ENCODE data around the gene WDR7.
"Not testable (repeated sequence)": the region's sequence is repeated elsewhere in the genome, so short reads cannot be mapped to it uniquely, and the experiment has no call there.

The WDR7 gene

GRCh38 chr18:56649996-56650395, 1.2 kb upstream of the WDR7 start:
- Histone ChIP-seq H2BK12ac (ENCODE audit: low read length in 2 of 2) (no peak overlapping the region), H2BK15ac (ENCODE audit: low read depth, poor library complexity, severe bottlenecking) (no peak overlapping the region), H2BK120ac (ENCODE audit: low read depth, low read length) (no peak overlapping the region), H2AFZ (ENCODE audit: low read depth, low read length) (no peak overlapping the region), H3K36me3 (ENCODE audit: control insufficient read depth in 1 of 2, insufficient read depth in 2 of 2, low read depth in 1 of 2, low read length in 2 of 2) (no peaks in the 10 kb centered on the region), H3K18ac (ENCODE audit: low read depth in 1 of 2, low read length in 2 of 2) (no peak overlapping the region), H3K4me3 (ENCODE audit: insufficient read depth in 1 of 2, low read depth in 1 of 2, low read length in 2 of 2) (no peak overlapping the region), H3K79me1 (replicated peaks; ENCODE audit: low read length, poor library complexity, severe bottlenecking) (peaks cover 6% of the 10 kb centered on the region), H3K9me3 (ENCODE audit: control insufficient read depth, low read length) (no peaks in the 10 kb centered on the region), H3K4me1 (ENCODE audit: control insufficient read depth, insufficient read depth, low read depth, low read length) (peaks cover 3% of the 10 kb centered on the region), H2BK5ac (ENCODE audit: low read depth, low read length, poor library complexity, severe bottlenecking) (no peak overlapping the region), H2AK5ac (ENCODE audit: low read length, severe bottlenecking) (no peak overlapping the region), H4K8ac (ENCODE audit: low read length) (no peak overlapping the region), H3K23ac (ENCODE audit: low read length in 2 of 2) (no peak overlapping the region), H3K14ac (ENCODE audit: low read length in 2 of 2) (no peak overlapping the region), H4K91ac (ENCODE audit: low read length) (no peak overlapping the region), H3K4me2 (ENCODE audit: low read length, poor library complexity, severe bottlenecking) (no peak overlapping the region), H3K4ac (ENCODE audit: low read depth in 1 of 2, low read length in 2 of 2) (no peak overlapping the region), H3K9ac (ENCODE audit: low read length) (no peak overlapping the region), H3K27ac (ENCODE audit: low read length, poor library complexity, severe bottlenecking) (no peak overlapping the region), H3K27me3 (ENCODE audit: control insufficient read depth in 1 of 2, insufficient read depth in 1 of 2, low read length in 2 of 2) (no peaks in the 10 kb centered on the region)
- WGBS, result 100% methylated on average over 1 of the region's 1 CpG
- DNase-seq, result no peak

- no peaks in the 10 kb centered on the region for H3K9me3 ChIP-seq (ENCODE audit: control insufficient read depth, low read length)
- no peak for DNase-seq
- no peak overlapping the region for H2BK5ac ChIP-seq (ENCODE audit: low read depth, low read length, poor library complexity, severe bottlenecking)
- no peak overlapping the region for H4K8ac ChIP-seq (ENCODE audit: low read length)
- H4K91ac ChIP-seq (ENCODE audit: low read length), result no peak overlapping the region
- peak overlapping the region; percentile 92 to 95 for H3K4me3 ChIP-seq (ENCODE audit: insufficient read depth in 1 of 2, low read depth in 1 of 2, low read length in 2 of 2)
- peak overlapping the region; percentile 96 for H3K4me2 ChIP-seq (ENCODE audit: low read length, poor library complexity, severe bottlenecking)
- H3K79me1 ChIP-seq (replicated peaks; ENCODE audit: low read length, poor library complexity, severe bottlenecking), result peaks cover 9% of the 10 kb centered on the region
- peak overlapping the region in 1 of 2 experiments; percentile 45 for H2BK12ac ChIP-seq (ENCODE audit: low read length in 2 of 2)
- peak overlapping the region in 1 of 2 experiments; percentile 3 for H3K18ac ChIP-seq (ENCODE audit: low read depth in 1 of 2, low read length in 2 of 2)
- H3K23ac ChIP-seq (ENCODE audit: low read length in 2 of 2), result peak overlapping the region in 1 of 2 experiments; percentile 50
- no peak overlapping the region for H2BK120ac ChIP-seq (ENCODE audit: low read depth, low read length)
- H3K36me3 ChIP-seq (ENCODE audit: control insufficient read depth in 1 of 2, insufficient read depth in 2 of 2, low read depth in 1 of 2, low read length in 2 of 2), result no peaks in the 10 kb centered on the region
- peak overlapping the region; percentile 99 for H2AFZ ChIP-seq (ENCODE audit: low read depth, low read length)
- H3K27me3 ChIP-seq (ENCODE audit: control insufficient read depth in 1 of 2, insufficient read depth in 1 of 2, low read length in 2 of 2), result no peaks in the 10 kb centered on the region
- H2AK5ac ChIP-seq (ENCODE audit: low read length, severe bottlenecking), result no peak overlapping the region
- peak overlapping the region in 1 of 2 experiments; percentile 88 for H3K4ac ChIP-seq (ENCODE audit: low read depth in 1 of 2, low read length in 2 of 2)
- 23% methylated on average over 5 of the region's 5 CpGs for WGBS
- H3K27ac ChIP-seq (ENCODE audit: low read length, poor library complexity, severe bottlenecking), result no peak overlapping the region
- peak overlapping the region in 1 of 2 experiments; percentile 30 for H3K14ac ChIP-seq (ENCODE audit: low read length in 2 of 2)
- H3K4me1 ChIP-seq (ENCODE audit: control insufficient read depth, insufficient read depth, low read depth, low read length), result peaks cover 3% of the 10 kb centered on the region
- peak overlapping the region; percentile 92 for H3K9ac ChIP-seq (ENCODE audit: low read length)
- no peak overlapping the region for H2BK15ac ChIP-seq (ENCODE audit: low read depth, poor library complexity, severe bottlenecking)
Measured at GRCh38 chr18:56651771-56652092, 573 bp downstream of the WDR7 start.

DNA sequence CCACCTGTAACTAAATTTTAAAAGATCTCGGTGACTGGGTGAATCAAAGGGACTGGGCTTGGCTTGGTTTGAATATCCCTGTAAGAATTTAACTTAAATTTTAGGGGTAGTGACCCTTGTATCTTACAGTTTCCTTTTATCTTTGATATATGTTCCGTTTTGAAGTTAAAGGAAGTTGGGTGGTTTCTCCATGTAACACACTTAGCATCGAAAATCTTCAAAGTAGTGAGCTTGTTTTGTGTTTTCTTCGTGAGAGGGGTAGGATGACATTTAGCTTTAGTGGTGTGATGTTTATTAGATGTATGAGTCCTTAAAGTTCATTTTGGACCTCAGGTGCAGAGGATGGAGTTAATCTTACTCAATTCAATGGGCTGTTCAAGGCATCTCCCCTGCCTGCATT, 1.6 kb downstream of the WDR7 start:
- Histone ChIP-seq H2AK5ac (ENCODE audit: low read length, severe bottlenecking) (no peak overlapping the region), H4K91ac (ENCODE audit: low read length) (no peak overlapping the region), H2BK15ac (ENCODE audit: low read depth, poor library complexity, severe bottlenecking) (no peak overlapping the region), H2BK5ac (ENCODE audit: low read depth, low read length, poor library complexity, severe bottlenecking) (no peak overlapping the region), H3K4me2 (ENCODE audit: low read length, poor library complexity, severe bottlenecking) (no peak overlapping the region), H2BK120ac (ENCODE audit: low read depth, low read length) (no peak overlapping the region), H3K18ac (ENCODE audit: low read depth in 1 of 2, low read length in 2 of 2) (no peak overlapping the region), H3K4me1 (ENCODE audit: control insufficient read depth, insufficient read depth, low read depth, low read length) (peaks cover 3% of the 10 kb centered on the region), H3K23ac (ENCODE audit: low read length in 2 of 2) (no peak overlapping the region), H3K9ac (ENCODE audit: low read length) (peak overlapping the region; percentile 92), H2AFZ (ENCODE audit: low read depth, low read length) (no peak overlapping the region), H3K14ac (ENCODE audit: low read length in 2 of 2) (no peak overlapping the region), H3K4ac (ENCODE audit: low read depth in 1 of 2, low read length in 2 of 2) (no peak overlapping the region), H4K8ac (ENCODE audit: low read length) (no peak overlapping the region), H3K9me3 (ENCODE audit: control insufficient read depth, low read length) (no peaks in the 10 kb centered on the region), H3K27ac (ENCODE audit: low read length, poor library complexity, severe bottlenecking) (no peak overlapping the region), H2BK12ac (ENCODE audit: low read length in 2 of 2) (no peak overlapping the region), H3K4me3 (ENCODE audit: insufficient read depth in 1 of 2, low read depth in 1 of 2, low read length in 2 of 2) (peak overlapping the region in 1 of 2 experiments; percentile 92), H3K36me3 (ENCODE audit: control insufficient read depth in 1 of 2, insufficient read depth in 2 of 2, low read depth in 1 of 2, low read length in 2 of 2) (peaks cover 0 to 2% of the 10 kb centered on the region in 2 experiments), H3K79me1 (replicated peaks; ENCODE audit: low read length, poor library complexity, severe bottlenecking) (peaks cover 13% of the 10 kb centered on the region), H3K27me3 (ENCODE audit: control insufficient read depth in 1 of 2, insufficient read depth in 1 of 2, low read length in 2 of 2) (no peaks in the 10 kb centered on the region)
- WGBS, result 97% methylated on average over 4 of the region's 4 CpGs
- no peak for DNase-seq

GRCh38 chr18:56654280-56654679, 3.1 kb downstream of the WDR7 start:
- not testable (repeated sequence) for H2BK12ac ChIP-seq (ENCODE audit: low read length in 2 of 2); H3K4me1 ChIP-seq (ENCODE audit: control insufficient read depth, insufficient read depth, low read depth, low read length); H3K14ac ChIP-seq (ENCODE audit: low read length in 2 of 2); H3K27ac ChIP-seq (ENCODE audit: low read length, poor library complexity, severe bottlenecking); DNase-seq; H3K36me3 ChIP-seq (ENCODE audit: control insufficient read depth in 1 of 2, insufficient read depth in 2 of 2, low read depth in 1 of 2, low read length in 2 of 2); H3K9ac ChIP-seq (ENCODE audit: low read length); H3K18ac ChIP-seq (ENCODE audit: low read depth in 1 of 2, low read length in 2 of 2); H3K4me3 ChIP-seq (ENCODE audit: insufficient read depth in 1 of 2, low read depth in 1 of 2, low read length in 2 of 2); H3K27me3 ChIP-seq (ENCODE audit: control insufficient read depth in 1 of 2, insufficient read depth in 1 of 2, low read length in 2 of 2); H3K4me2 ChIP-seq (ENCODE audit: low read length, poor library complexity, severe bottlenecking); H3K23ac ChIP-seq (ENCODE audit: low read length in 2 of 2); H3K4ac ChIP-seq (ENCODE audit: low read depth in 1 of 2, low read length in 2 of 2); H2BK15ac ChIP-seq (ENCODE audit: low read depth, poor library complexity, severe bottlenecking); H2AK5ac ChIP-seq (ENCODE audit: low read length, severe bottlenecking); H2BK5ac ChIP-seq (ENCODE audit: low read depth, low read length, poor library complexity, severe bottlenecking); H3K9me3 ChIP-seq (ENCODE audit: control insufficient read depth, low read length); H2AFZ ChIP-seq (ENCODE audit: low read depth, low read length); H2BK120ac ChIP-seq (ENCODE audit: low read depth, low read length); H4K91ac ChIP-seq (ENCODE audit: low read length); H4K8ac ChIP-seq (ENCODE audit: low read length)
- H3K79me1 ChIP-seq (replicated peaks; ENCODE audit: low read length, poor library complexity, severe bottlenecking), result peaks cover 15% of the 10 kb centered on the region
- 92% methylated on average over 5 of the region's 7 CpGs for WGBS

All from mesenchymal stem cell (in vitro differentiated cells and primary cell).